H1 (cell line): ENCODE measurements around the gene LRPPRC. TPM values are rescaled to one million over a fixed set of nuclear protein-coding genes. Genes with fewer than 3 reads are reported as not detected.
"Not testable (repeated sequence)": the region's sequence is repeated elsewhere in the genome, so short reads cannot be mapped to it uniquely, and the experiment has no call there.

Experiments
- CTCF ChIA-PET: fragments of 300-600 bp; sonication (Branson Sonifier 250); formaldehyde crosslinking; loops from one replicate; lab custom pipeline; 2021; ENCODE audit not compliant: partially characterized antibody; lab: Charles Lee
- POLR2A ChIA-PET: fragments of 300-600 bp; sonication (Branson Sonifier 250); formaldehyde crosslinking; loops from one replicate; lab custom pipeline; 2021; ENCODE audit warnings: inconsistent platforms; ENCODE audit not compliant: partially characterized antibody; lab: Charles Lee
- DNase-seq, 2 experiments: peaks; one replicate each; pipeline versions ENCODE4 v3.0.0 to v3.0.0-alpha.2; 2010 to 2022; ENCODE audit warnings: low spot score in 2 of 2, low read depth in 1 of 2, mixed read lengths in 1 of 2
- FAIRE-seq: peaks from 2 replicates; lab custom pipeline; 2011; peaks lifted over from hg19 to GRCh38; lab: Jason Lieb, UNC
- H2AFZ ChIP-seq: 2 replicates; pipeline ENCODE4 v1.8.1; 2012; ENCODE audit warnings: low read length, inconsistent platforms
- H2AK5ac ChIP-seq: 2 replicates; pipeline ENCODE4 v1.6.1; 2013; ENCODE audit warnings: low read depth, low read length
- H2BK120ac ChIP-seq: replicated peaks from 2 replicates; pipeline ENCODE3; 2013; ENCODE audit warnings: low read depth, low read length, inconsistent platforms
- H2BK12ac ChIP-seq: 2 replicates; pipeline ENCODE4 v1.6.1; 2013; ENCODE audit warnings: low read depth, low read length
- H2BK15ac ChIP-seq: 2 replicates; pipeline ENCODE4 v1.6.1; 2013; ENCODE audit warnings: low read length
- H2BK20ac ChIP-seq: 2 replicates; pipeline ENCODE4 v1.6.1; 2013; ENCODE audit warnings: low read length
- H2BK5ac ChIP-seq: 2 replicates; pipeline ENCODE4 v1.6.1; 2013; ENCODE audit warnings: low read depth, low read length
- H3K14ac ChIP-seq: 2 replicates; pipeline ENCODE4 v1.6.1; 2013; ENCODE audit warnings: inconsistent platforms; ENCODE audit not compliant: insufficient read length
- H3K18ac ChIP-seq: 2 replicates; pipeline ENCODE4 v1.6.1; 2013; ENCODE audit warnings: low read length; ENCODE audit errors: extremely low read depth
- H3K23ac ChIP-seq: 2 replicates; pipeline ENCODE4 v1.6.1; 2013; ENCODE audit warnings: inconsistent platforms; ENCODE audit not compliant: insufficient read length
- H3K23me2 ChIP-seq: 2 replicates; pipeline ENCODE4 v1.6.1; 2013; ENCODE audit warnings: low read depth, low read length
- H3K27ac ChIP-seq: 2 replicates; pipeline ENCODE4 v1.6.1; 2011; ENCODE audit warnings: low read depth, low read length, inconsistent platforms
- H3K27me3 ChIP-seq, 4 experiments: replicated peaks in 1 of 4; 1 replicate in 1 of 4; 2 replicates in 3 of 4; pipeline versions ENCODE4 v1.6.1 to v1.8.1; 2011 to 2013; ENCODE audit warnings: low read length in 3 of 4, mild to moderate bottlenecking in 3 of 4, inconsistent platforms in 2 of 4, mixed read lengths in 2 of 4, moderate library complexity in 1 of 4; ENCODE audit not compliant: control insufficient read depth in 3 of 4, insufficient read depth in 3 of 4; ENCODE audit errors: extremely low read depth in 1 of 4
- H3K36me3 ChIP-seq, 4 experiments: 2 replicates each; pipeline versions ENCODE4 v1.6.1 to v1.8.1; 2011 to 2013; ENCODE audit warnings: mild to moderate bottlenecking in 4 of 4, low read length in 3 of 4, moderate library complexity in 2 of 4, control low read depth in 1 of 4, inconsistent platforms in 1 of 4; ENCODE audit not compliant: insufficient read depth in 4 of 4, control insufficient read depth in 2 of 4
- H3K4ac ChIP-seq: replicated peaks from 2 replicates; pipeline ENCODE3; 2013; ENCODE audit warnings: low read length, low read depth, mixed read lengths, inconsistent platforms; ENCODE audit not compliant: insufficient read length
- H3K4me1 ChIP-seq, 4 experiments: replicated peaks in 1 of 4; 1 replicate in 1 of 4; 2 replicates in 3 of 4; pipeline versions ENCODE4 v1.6.1 to v1.8.1; 2011 to 2013; ENCODE audit warnings: low read length in 3 of 4, inconsistent platforms in 2 of 4, mixed read lengths in 1 of 4; ENCODE audit not compliant: insufficient read depth in 4 of 4, control insufficient read depth in 3 of 4
- H3K4me2 ChIP-seq, 2 experiments: 2 replicates each; pipeline versions ENCODE4 v1.6.1 to v1.8.1; 2011 to 2013; ENCODE audit warnings: low read depth in 2 of 2, low read length in 2 of 2, control low read depth in 1 of 2, inconsistent platforms in 1 of 2, mild to moderate bottlenecking in 1 of 2; ENCODE audit not compliant: insufficient read depth in 1 of 2
- H3K4me3 ChIP-seq, 4 experiments: fragments of 200-600, 300-600 bp in 1 of 4; sonication (generic), shearing (Covaris generic), sonication (Bioruptor Twin) in 1 of 4; 2 replicates each; pipeline versions ENCODE4 v1.5.1 to v1.8.1; 2011 to 2016; ENCODE audit warnings: low read length in 4 of 4, low read depth in 3 of 4, control low read depth in 2 of 4, inconsistent platforms in 2 of 4, mild to moderate bottlenecking in 2 of 4, mixed read lengths in 1 of 4, moderate library complexity in 1 of 4; ENCODE audit not compliant: insufficient read depth in 2 of 4; ENCODE audit errors: extremely low read depth in 1 of 4
- H3K56ac ChIP-seq: replicated peaks from 2 replicates; pipeline ENCODE3; 2013; ENCODE audit warnings: low read depth, mild to moderate bottlenecking, mixed read lengths, low read length, inconsistent platforms; ENCODE audit not compliant: insufficient read length
- H3K79me1 ChIP-seq: 2 replicates; pipeline ENCODE4 v1.6.1; 2013; ENCODE audit warnings: low read depth, low read length, control low read depth
- H3K79me2 ChIP-seq, 2 experiments: 2 replicates each; pipeline versions ENCODE4 v1.6.1 to v1.8.1; 2012 to 2013; ENCODE audit warnings: low read length in 2 of 2, mild to moderate bottlenecking in 2 of 2, inconsistent platforms in 1 of 2; ENCODE audit not compliant: insufficient read depth in 2 of 2, control insufficient read depth in 1 of 2
- H3K9ac ChIP-seq, 4 experiments: replicated peaks in 1 of 4; 1 replicate in 1 of 4; 2 replicates in 3 of 4; pipeline versions ENCODE4 v1.6.1 to v1.8.1; 2011 to 2013; ENCODE audit warnings: low read depth in 3 of 4, low read length in 3 of 4, control low read depth in 2 of 4, mild to moderate bottlenecking in 2 of 4, moderate library complexity in 2 of 4, inconsistent platforms in 1 of 4; ENCODE audit errors: extremely low read depth in 1 of 4
- H3K9me3 ChIP-seq, 2 experiments: 2 replicates each; pipeline versions ENCODE4 v1.6.1 to v1.8.1; 2012 to 2013; ENCODE audit warnings: mild to moderate bottlenecking in 2 of 2, moderate library complexity in 2 of 2, control low read depth in 1 of 2, inconsistent platforms in 1 of 2, low read depth in 1 of 2, low read length in 1 of 2, mixed read lengths in 1 of 2; ENCODE audit not compliant: insufficient read depth in 2 of 2
- H4K20me1 ChIP-seq, 2 experiments: replicated peaks in 1 of 2; 2 replicates each; pipeline versions ENCODE3 to v1.8.1; 2011 to 2013; ENCODE audit warnings: inconsistent platforms in 2 of 2, low read length in 2 of 2, mild to moderate bottlenecking in 1 of 2; ENCODE audit not compliant: insufficient read depth in 2 of 2, control insufficient read depth in 1 of 2
- H4K5ac ChIP-seq: 2 replicates; pipeline ENCODE4 v1.6.1; 2013; ENCODE audit warnings: low read length, low read depth, mixed read lengths, inconsistent platforms; ENCODE audit not compliant: insufficient read length
- H4K8ac ChIP-seq: 2 replicates; pipeline ENCODE4 v1.8.0; 2013; ENCODE audit warnings: mild to moderate bottlenecking, moderate library complexity, low read length, inconsistent platforms; ENCODE audit not compliant: insufficient read depth; ENCODE audit errors: extremely low read depth
- H4K91ac ChIP-seq: replicated peaks from 2 replicates; pipeline ENCODE3; 2013; ENCODE audit warnings: low read length, mixed read lengths, inconsistent platforms; ENCODE audit not compliant: insufficient read length
- whole genome bisulfite sequencing, 2 experiments: shearing (Covaris generic) in 1 of 2; methylation state at CpG; one replicate each; pipeline versions ENCODE4 v1.1.6 to v1.1.7; 2013 to 2015; ENCODE audit warnings: low lambda C conversion rate in 2 of 2, mixed read lengths in 2 of 2, inconsistent platforms in 1 of 2, low coverage in 1 of 2, missing lambda C conversion rate in 1 of 2; ENCODE audit not compliant: insufficient replicate concordance in 2 of 2, insufficient coverage in 1 of 2, insufficient read length in 1 of 2; ENCODE audit errors: extremely low coverage in 1 of 2, missing lambda C conversion rate in 1 of 2; 5-methylcytosine and 5-hydroxymethylcytosine counted together
- polyA plus RNA-seq, 7 experiments: library from polyadenylated mRNA; depleted of rRNA in 3 of 7; stranded (reverse) in 5 of 7; unstranded in 2 of 7; fragments of >200 nt in 5 of 7; fragments of 200-250 nt in 2 of 7; gene quantifications; 1 replicate in 5 of 7; 2 replicates in 1 of 7; 4 replicates in 1 of 7; pipeline versions ENCODE4 v1.2.1 to v1.2.3, GENCODE V29; 2011 to 2013; ENCODE audit warnings: missing spikeins in 2 of 7, mixed read lengths in 2 of 7
- total RNA-seq: library from RNA; stranded (reverse); fragmentation: NEBNext Ultra II Directional; extraction: Animal tissue kit (Norgen Biotek cat#: 25700); gene quantifications from 2 replicates; pipeline ENCODE4 v1.2.1, GENCODE V29; 2021

LRPPRC gene
- total and polyA plus RNA-seq, 2 of the 8 experiments (the other 6 are each of a cell fraction or from before 2014, with no cell fraction given), result 43.4 to 167 TPM

- not testable (repeated sequence) for H4K91ac ChIP-seq, H3K79me2 ChIP-seq, H3K56ac ChIP-seq, H2AK5ac ChIP-seq, H3K14ac ChIP-seq, H3K23me2 ChIP-seq, DNase-seq, H3K4me3 ChIP-seq, H3K27me3 ChIP-seq, H3K9ac ChIP-seq, H3K36me3 ChIP-seq, H2AFZ ChIP-seq, FAIRE-seq, H4K8ac ChIP-seq, H3K4me2 ChIP-seq, H3K9me3 ChIP-seq, H4K5ac ChIP-seq, H3K79me1 ChIP-seq, H3K4ac ChIP-seq, H3K27ac ChIP-seq, H3K23ac ChIP-seq, H2BK15ac ChIP-seq, H2BK20ac ChIP-seq, H2BK5ac ChIP-seq, H3K18ac ChIP-seq, H2BK12ac ChIP-seq, H4K20me1 ChIP-seq, H2BK120ac ChIP-seq, H3K4me1 ChIP-seq
- POLR2A ChIA-PET, result interaction anchor here (1.4 to 2.4 kb wide), 2 partner anchors 16 to 21 kb away, joined by 5 to 11 read pairs; partner anchors contain the start of gene LRPPRC
- CTCF ChIA-PET, result interaction anchor here (0.7 to 1.3 kb wide), 6 partner anchors 12 to 308 kb away, joined by 3 to 5 read pairs (median 4); no protein-coding TSS in a partner anchor
- WGBS, 2 experiments, result 89% methylated on average over 3 of the region's 3 CpGs; no CpG with 5 or more reads in 1 of the 2 experiments
Measured at GRCh38 chr2:44013205-44013604, 17.4 kb upstream of the LRPPRC start.
